GM23338 (cell line): Measurements from ENCODE around the gene COMP. TPM values are rescaled to one million over a fixed set of nuclear protein-coding genes. Genes with fewer than 3 reads are reported as not detected.

Experiments used
- ATAC-seq: fragments of 200-7000 bp; cut with Tn5 transposase; 3 replicates; pipeline ENCODE4 v1.9.1; 2020
- DNase-seq: peaks from one replicate; pipeline ENCODE4 v3.0.0-alpha.2; 2015; ENCODE audit warnings: low spot score
- H2AFZ ChIP-seq: fragments of 200-600 bp; sonication (generic); 2 replicates; pipeline ENCODE4 v1.8.0; 2016; ENCODE audit warnings: antibody characterized with exemption, mild to moderate bottlenecking, moderate library complexity
- H3F3A ChIP-seq: fragments of 200-600 bp; sonication (generic); replicated peaks from 2 replicates; pipeline ENCODE4 v1.8.0; 2017; ENCODE audit warnings: antibody characterized with exemption, mixed run types, low read depth
- H3K27ac ChIP-seq: fragments of 200-600 bp; sonication (generic); 2 replicates; pipeline ENCODE4 v1.6.1; 2016; ENCODE audit warnings: low read depth
- H3K27me3 ChIP-seq: fragments of 200-600 bp; sonication (generic); 2 replicates; pipeline ENCODE4 v1.8.0; 2016; ENCODE audit warnings: mild to moderate bottlenecking, mixed run types, moderate library complexity; ENCODE audit not compliant: insufficient read depth
- H3K36me3 ChIP-seq: fragments of 200-600 bp; sonication (generic); 2 replicates; pipeline ENCODE4 v1.8.0; 2016; ENCODE audit warnings: mild to moderate bottlenecking; ENCODE audit not compliant: insufficient read depth
- H3K4me1 ChIP-seq: fragments of 200-600 bp; sonication (generic); 2 replicates; pipeline ENCODE4 v1.8.0; 2016; ENCODE audit warnings: mild to moderate bottlenecking, moderate library complexity; ENCODE audit not compliant: insufficient read depth
- H3K4me2 ChIP-seq: fragments of 200-600 bp; sonication (generic); 2 replicates; pipeline ENCODE4 v1.7.1; 2017; ENCODE audit warnings: mixed run types
- H3K4me3 ChIP-seq: fragments of 200-600 bp; sonication (generic); 2 replicates; pipeline ENCODE4 v1.6.1; 2016; ENCODE audit warnings: mixed run types
- H3K79me2 ChIP-seq: fragments of 200-600 bp; sonication (generic); replicated peaks from 2 replicates; pipeline ENCODE4 v1.8.0; 2017; ENCODE audit warnings: mild to moderate bottlenecking; ENCODE audit not compliant: insufficient read depth
- H3K9me2 ChIP-seq: fragments of 200-600 bp; sonication (generic); 2 replicates; pipeline ENCODE4 v1.8.0; 2017; ENCODE audit not compliant: insufficient read depth
- H4K20me1 ChIP-seq: fragments of 200-600 bp; sonication (generic); replicated peaks from 2 replicates; pipeline ENCODE4 v1.8.0; 2017; ENCODE audit warnings: mild to moderate bottlenecking; ENCODE audit not compliant: insufficient read depth
- H3K27ac Mint-ChIP-seq: 2 replicates; pipeline ENCODE4 v1.8.0; 2020; ENCODE audit warnings: inconsistent platforms, mild to moderate bottlenecking, moderate library complexity, mixed read lengths
- H3K27me3 Mint-ChIP-seq: 3 replicates; pipeline ENCODE4 v1.8.0; 2022; ENCODE audit warnings: low read depth, mild to moderate bottlenecking, moderate library complexity, mixed read lengths, inconsistent platforms; ENCODE audit not compliant: insufficient read depth, poor library complexity
- H3K36me3 Mint-ChIP-seq: 3 replicates; pipeline ENCODE4 v1.8.0; 2021; ENCODE audit warnings: low read depth, mild to moderate bottlenecking, inconsistent platforms, moderate library complexity, mixed read lengths
- H3K4me1 Mint-ChIP-seq: 3 replicates; pipeline ENCODE4 v1.8.0; 2020; ENCODE audit warnings: mild to moderate bottlenecking, inconsistent platforms, mixed read lengths
- H3K4me3 Mint-ChIP-seq: 3 replicates; pipeline ENCODE4 v1.8.0; 2021; ENCODE audit warnings: moderate library complexity, mild to moderate bottlenecking, inconsistent platforms, mixed read lengths
- H3K9me3 Mint-ChIP-seq: 3 replicates; pipeline ENCODE4 v1.8.0; 2020; ENCODE audit warnings: moderate library complexity, mild to moderate bottlenecking, inconsistent platforms, mixed read lengths
- CREB1 ChIP-seq: fragments of 250-450 bp; sonication (Bioruptor Pico); IDR thresholded peaks from 2 replicates; pipeline ENCODE4 v1.5.0; 2020; ENCODE audit warnings: low read depth, mild to moderate bottlenecking, moderate library complexity
- CTCF ChIP-seq, 2 experiments: fragments of 200-600 bp in 1 of 2; sonication (generic) in 1 of 2; conservative IDR thresholded peaks; 2 replicates each; pipeline versions ENCODE4 v1.5.1 to v1.6.1; 2016 to 2017; ENCODE audit warnings: antibody characterized with exemption in 2 of 2, low read depth in 2 of 2, mild to moderate bottlenecking in 2 of 2, moderate library complexity in 1 of 2
- ETS1 ChIP-seq: IDR thresholded peaks from 2 replicates; pipeline ENCODE4 v1.6.1; 2016; ENCODE audit warnings: antibody characterized with exemption
- EZH2 ChIP-seq: fragments of 200-600 bp; sonication (generic); IDR thresholded peaks from one replicate; pipeline ENCODE4 v1.8.0; 2017; ENCODE audit warnings: antibody characterized with exemption, mild to moderate bottlenecking, low read depth; ENCODE audit not compliant: unreplicated experiment
- EZH2phosphoT487 ChIP-seq: fragments of 200-600 bp; sonication (generic); IDR thresholded peaks from one replicate; pipeline ENCODE4 v1.8.1; 2018; ENCODE audit warnings: antibody characterized with exemption; ENCODE audit not compliant: unreplicated experiment
- JUNB ChIP-seq: IDR thresholded peaks from one replicate; pipeline ENCODE4 v1.6.1; 2016; ENCODE audit warnings: antibody characterized with exemption; ENCODE audit not compliant: unreplicated experiment
- NANOG ChIP-seq: IDR thresholded peaks from 2 replicates; pipeline ENCODE4 v1.6.1; 2016; ENCODE audit warnings: antibody characterized with exemption, borderline replicate concordance
- POLR2AphosphoS5 ChIP-seq: IDR thresholded peaks from 2 replicates; pipeline ENCODE4 v1.6.1; 2016; ENCODE audit warnings: antibody characterized with exemption, low read depth
- REST ChIP-seq: IDR thresholded peaks from one replicate; pipeline ENCODE4 v1.6.1; 2018; ENCODE audit warnings: antibody characterized with exemption; ENCODE audit not compliant: unreplicated experiment
- STAT1 ChIP-seq: IDR thresholded peaks from one replicate; pipeline ENCODE4 v1.6.1; 2016; ENCODE audit warnings: antibody characterized with exemption; ENCODE audit not compliant: unreplicated experiment
- ZNF114 ChIP-seq: fragments of 250-450 bp; sonication (Bioruptor Pico); IDR thresholded peaks from 2 replicates; pipeline ENCODE4 v1.5.0; 2020; ENCODE audit warnings: mild to moderate bottlenecking, moderate library complexity
- ZNF331 ChIP-seq: fragments of 250-450 bp; sonication (Bioruptor Pico); IDR thresholded peaks from 2 replicates; pipeline ENCODE4 v1.5.0; 2020; ENCODE audit warnings: low read depth, mild to moderate bottlenecking, moderate library complexity
- ZNF462 ChIP-seq: fragments of 250-450 bp; sonication (Bioruptor Pico); IDR thresholded peaks from 2 replicates; pipeline ENCODE4 v1.5.0; 2020; ENCODE audit warnings: mild to moderate bottlenecking, moderate library complexity
- polyA plus RNA-seq: library from polyadenylated mRNA; unstranded; fragments of >200 nt; fragmentation: Nextera tagmentation; extraction: Ambion mirVana; gene quantifications from 2 replicates; pipeline ENCODE4 v1.2.1, GENCODE V29; 2016
- total RNA-seq: library from RNA; depleted of rRNA; stranded (reverse); fragments of >200 nt; shearing (Covaris generic); gene quantifications from 2 replicates; pipeline ENCODE4 v1.2.3, GENCODE V29; 2014

Gene COMP
- total and polyA plus RNA-seq, 2 experiments from 2014 or later = 0.58 to 0.63 TPM

- no peak overlapping the region for H2AFZ ChIP-seq
- DNase-seq (no peak), ATAC-seq (peak; percentile 4)
- H3K27ac Mint-ChIP-seq = no peak overlapping the region
- no peak overlapping the region for H3K4me3 Mint-ChIP-seq
- H3K27me3 ChIP-seq = peaks cover 91% of the 10 kb centered on the region
- H3K4me1 Mint-ChIP-seq = no peaks in the 10 kb centered on the region
- H3K27me3 Mint-ChIP-seq = peaks cover 70% of the 10 kb centered on the region
- H3K36me3 Mint-ChIP-seq = no peaks in the 10 kb centered on the region
- no peaks in the 10 kb centered on the region; the same call in 1 of the 2 replicates for H4K20me1 ChIP-seq
- no peaks in the 10 kb centered on the region for H3F3A ChIP-seq
- H3K4me3 ChIP-seq = no peak overlapping the region
- no peak overlapping the region for H3K27ac ChIP-seq
- no peaks in the 10 kb centered on the region for H3K79me2 ChIP-seq
- H3K9me3 Mint-ChIP-seq = no peaks in the 10 kb centered on the region
- no peak overlapping the region for H3K4me2 ChIP-seq
- H3K9me2 ChIP-seq = no peaks in the 10 kb centered on the region
- no peak for TF ChIP-seq ZNF462 (CRISPR knock-in tag)
- TF ChIP-seq EZH2 = no peak
- TF ChIP-seq JUNB = no peak
- no peak for TF ChIP-seq ETS1
- TF ChIP-seq POLR2AphosphoS5 = no peak
- no peak for TF ChIP-seq CTCF (conservative IDR thresholded peaks at IDR 0.05; ENCODE audit: low read depth in 2 of 2)
- TF ChIP-seq ZNF114 (CRISPR knock-in tag) = no peak
- no peak for TF ChIP-seq EZH2phosphoT487
- TF ChIP-seq STAT1 = no peak
- no peak for TF ChIP-seq ZNF331 (CRISPR knock-in tag)
- no peak for TF ChIP-seq REST
- no peak for TF ChIP-seq NANOG
- no peak for TF ChIP-seq CREB1 (CRISPR knock-in tag)
- no peaks in the 10 kb centered on the region for H3K36me3 ChIP-seq
- no peaks in the 10 kb centered on the region for H3K4me1 ChIP-seq
Measured at GRCh38 chr19:18777301-18778075, 13.6 kb downstream of the COMP start.
